Parathyroid adenoma (tissue), 2 donors: ENCODE data around the gene SLA2.

Experiments used
- H2AFZ ChIP-seq: fragments of 300-600 bp; sonication (generic); one replicate; pipeline ENCODE4 v1.7.0; 2017; ENCODE audit warnings: antibody characterized with exemption, mild to moderate bottlenecking
- H3K27ac ChIP-seq: fragments of 300-600 bp; sonication (generic); one replicate; pipeline ENCODE4 v1.7.0; 2017
- H3K27me3 ChIP-seq: fragments of 300-600 bp; sonication (generic); one replicate; pipeline ENCODE4 v1.7.0; 2017; ENCODE audit warnings: low read length; ENCODE audit not compliant: control insufficient read depth, insufficient read depth
- H3K36me3 ChIP-seq: fragments of 300-600 bp; sonication (generic); one replicate; pipeline ENCODE4 v1.7.0; 2017; ENCODE audit warnings: low read length; ENCODE audit not compliant: control insufficient read depth, insufficient read depth
- H3K4me1 ChIP-seq: fragments of 300-600 bp; sonication (generic); one replicate; pipeline ENCODE4 v1.7.0; 2017; ENCODE audit warnings: control low read depth
- H3K4me2 ChIP-seq: fragments of 300-600 bp; sonication (generic); one replicate; pipeline ENCODE4 v1.7.0; 2017; ENCODE audit warnings: low read length
- H3K4me3 ChIP-seq: fragments of 300-600 bp; sonication (generic); one replicate; pipeline ENCODE4 v1.7.0; 2017; ENCODE audit warnings: low read depth, low read length
- H3K79me2 ChIP-seq: fragments of 300-600 bp; sonication (generic); one replicate; pipeline ENCODE4 v1.7.0; 2017; ENCODE audit warnings: control low read depth
- H3K9ac ChIP-seq: fragments of 300-600 bp; sonication (generic); one replicate; pipeline ENCODE4 v1.7.0; 2017; ENCODE audit warnings: mild to moderate bottlenecking
- H3K9me3 ChIP-seq: fragments of 300-600 bp; sonication (generic); one replicate; pipeline ENCODE4 v1.7.0; 2017; ENCODE audit warnings: low read length; ENCODE audit not compliant: control insufficient read depth
- CTCF ChIP-seq: fragments of 300-600 bp; sonication (generic); IDR thresholded peaks from one replicate; pipeline ENCODE4 v1.7.0; 2017; ENCODE audit warnings: antibody characterized with exemption, mild to moderate bottlenecking
- donor health status: primary hyperparathyroidism.

Gene SLA2

GRCh38 chr20:36574366-36575135, 71.4 kb downstream of the SLA2 start:
- H3K9ac ChIP-seq: peak overlapping the region; percentile 38
- peak overlapping the region; percentile 98 for H3K4me2 ChIP-seq
- H3K27ac ChIP-seq: peak overlapping the region; percentile 77

GRCh38 chr20:36573798-36574365, 72.1 kb downstream of the SLA2 start:
- Histone ChIP-seq H3K79me2 (peaks cover 15% of the 10 kb centered on the region), H3K4me3 (peak overlapping the region; percentile 85), H3K9ac (peak overlapping the region; percentile 38), H3K27ac (peak overlapping the region; percentile 52), H2AFZ (peak overlapping the region; percentile 79), H3K4me1 (peaks cover 15% of the 10 kb centered on the region), H3K36me3 (no peaks in the 10 kb centered on the region), H3K27me3 (no peaks in the 10 kb centered on the region), H3K4me2 (peak overlapping the region; percentile 98), H3K9me3 (no peaks in the 10 kb centered on the region)
- no peak for TF ChIP-seq CTCF

More at GRCh38 chr20:36574366-36575135, 71.4 kb downstream of the SLA2 start:
- no peak for TF ChIP-seq CTCF
- no peaks in the 10 kb centered on the region for H3K9me3 ChIP-seq
- H3K27me3 ChIP-seq: no peaks in the 10 kb centered on the region
- H3K36me3 ChIP-seq: no peaks in the 10 kb centered on the region
- H2AFZ ChIP-seq: peak overlapping the region; percentile 86
- H3K4me3 ChIP-seq: peak overlapping the region; percentile 85
- H3K4me1 ChIP-seq: peaks cover 15% of the 10 kb centered on the region
- peaks cover 19% of the 10 kb centered on the region for H3K79me2 ChIP-seq

GRCh38 chr20:36573103-36573797, 72.7 kb downstream of the SLA2 start, which contains the start of gene TGIF2:
Gene TGIF2 (plus strand): TSS chr20:36573597. CDS start chr20:36578775, 5,178 bp downstream.
- Histone ChIP-seq H3K9ac (peak within 1 kb of the TSS; percentile 38), H3K27me3 (no peaks in the 10 kb centered on the region), H3K36me3 (no peaks in the 10 kb centered on the region), H3K79me2 (peaks cover 8% of the 10 kb centered on the region), H3K4me3 (peak within 1 kb of the TSS; percentile 85), H2AFZ (peak within 1 kb of the TSS; percentile 98), H3K9me3 (no peaks in the 10 kb centered on the region), H3K4me2 (peak within 1 kb of the TSS; percentile 98), H3K27ac (peak within 1 kb of the TSS; percentile 90), H3K4me1 (peaks cover 15% of the 10 kb centered on the region)
- no peak for TF ChIP-seq CTCF

- no peaks in the 10 kb centered on the region for H3K36me3 ChIP-seq
- no peaks in the 10 kb centered on the region for H3K9me3 ChIP-seq
- TF ChIP-seq CTCF: no peak
- peak overlapping the region; percentile 64 for H3K4me2 ChIP-seq
- peak overlapping the region; percentile 52 for H3K4me3 ChIP-seq
- H3K27me3 ChIP-seq: no peaks in the 10 kb centered on the region
- H2AFZ ChIP-seq: peak overlapping the region; percentile 98
- peaks cover 15% of the 10 kb centered on the region for H3K4me1 ChIP-seq
- peaks cover 5% of the 10 kb centered on the region for H3K79me2 ChIP-seq
- peak overlapping the region; percentile 90 for H3K27ac ChIP-seq
- no peak overlapping the region for H3K9ac ChIP-seq
Observed at GRCh38 chr20:36572701-36573102, 73.3 kb downstream of the SLA2 start.
